NT2/D1 (cell line): ENCODE results near the gene ARL6IP6.
"Not testable (repeated sequence)": the region's sequence is repeated elsewhere in the genome, so short reads cannot be mapped to it uniquely, and the experiment has no call there.

Source experiments
- DNase-seq: peaks from one replicate; pipeline ENCODE4 v3.0.0-alpha.2; 2011; ENCODE audit warnings: low read depth, low spot score
- H3K27me3 ChIP-seq: 2 replicates; pipeline ENCODE4 v1.6.0; 2011; ENCODE audit warnings: mild to moderate bottlenecking; ENCODE audit not compliant: insufficient read length, insufficient read depth
- H3K36me3 ChIP-seq: 2 replicates; pipeline ENCODE4 v1.6.1; 2011; ENCODE audit warnings: mild to moderate bottlenecking, low read length, mixed read lengths; ENCODE audit not compliant: insufficient read depth, insufficient read length
- H3K4me1 ChIP-seq: 2 replicates; pipeline ENCODE4 v1.5.1; 2011; ENCODE audit not compliant: insufficient read depth, insufficient read length
- H3K4me3 ChIP-seq: 2 replicates; pipeline ENCODE4 v1.5.1; 2011; ENCODE audit warnings: low read depth; ENCODE audit not compliant: insufficient read length
- H3K9ac ChIP-seq: 2 replicates; pipeline ENCODE4 v1.6.0; 2011; ENCODE audit warnings: low read depth; ENCODE audit not compliant: insufficient read length
- H3K9me3 ChIP-seq: 2 replicates; pipeline ENCODE4 v1.5.1; 2011; ENCODE audit warnings: mild to moderate bottlenecking, low read length; ENCODE audit not compliant: insufficient read depth
- SUZ12 ChIP-seq: IDR thresholded peaks from 2 replicates; pipeline ENCODE4 v1.6.1; 2011; ENCODE audit not compliant: insufficient read length, insufficient read depth; ENCODE audit errors: extremely low read depth
- YY1 ChIP-seq: IDR thresholded peaks from 2 replicates; pipeline ENCODE4 v1.6.1; 2011; ENCODE audit not compliant: insufficient read length, insufficient read depth
- ZNF274 ChIP-seq: IDR thresholded peaks from 2 replicates; pipeline ENCODE4 v1.6.1; 2011; ENCODE audit warnings: mild to moderate bottlenecking, low read depth, low read length

Gene ARL6IP6

DNA sequence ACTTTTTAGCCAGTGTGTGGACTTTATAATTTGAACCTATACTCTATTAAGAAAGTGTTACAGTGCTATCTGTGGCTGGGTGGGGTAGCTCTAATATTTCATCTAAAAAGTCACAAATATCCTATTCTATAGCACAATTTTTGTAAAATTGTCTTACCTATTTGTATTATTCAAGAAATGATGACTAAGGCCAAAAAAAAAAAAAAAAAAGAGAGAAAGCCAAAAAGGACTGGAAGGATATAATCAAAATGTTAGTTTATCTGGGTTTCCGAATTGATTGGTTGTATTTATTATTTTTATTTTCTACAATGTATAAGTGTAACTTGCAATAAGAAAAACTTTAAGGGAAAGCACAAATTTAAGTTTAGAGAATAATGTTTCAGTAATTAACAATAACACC lies 5.5 kb downstream of the ARL6IP6 start:
- Histone ChIP-seq H3K9me3 (no peaks in the 10 kb centered on the region), H3K9ac (no peak overlapping the region), H3K27me3 (no peaks in the 10 kb centered on the region), H3K4me1 (no peaks in the 10 kb centered on the region), H3K4me3 (no peak overlapping the region), H3K36me3 (peaks cover 62% of the 10 kb centered on the region)
- no peak for DNase-seq
- TF ChIP-seq SUZ12 (no peak), ZNF274 (no peak), YY1 (no peak)

GRCh38 chr2:152729844-152730243 lies 11.4 kb downstream of the ARL6IP6 start:
- TF ChIP-seq ZNF274 (no peak), YY1 (no peak), SUZ12 (no peak)
- Histone ChIP-seq H3K27me3 (no peaks in the 10 kb centered on the region), H3K36me3 (peaks cover 26% of the 10 kb centered on the region)

DNA sequence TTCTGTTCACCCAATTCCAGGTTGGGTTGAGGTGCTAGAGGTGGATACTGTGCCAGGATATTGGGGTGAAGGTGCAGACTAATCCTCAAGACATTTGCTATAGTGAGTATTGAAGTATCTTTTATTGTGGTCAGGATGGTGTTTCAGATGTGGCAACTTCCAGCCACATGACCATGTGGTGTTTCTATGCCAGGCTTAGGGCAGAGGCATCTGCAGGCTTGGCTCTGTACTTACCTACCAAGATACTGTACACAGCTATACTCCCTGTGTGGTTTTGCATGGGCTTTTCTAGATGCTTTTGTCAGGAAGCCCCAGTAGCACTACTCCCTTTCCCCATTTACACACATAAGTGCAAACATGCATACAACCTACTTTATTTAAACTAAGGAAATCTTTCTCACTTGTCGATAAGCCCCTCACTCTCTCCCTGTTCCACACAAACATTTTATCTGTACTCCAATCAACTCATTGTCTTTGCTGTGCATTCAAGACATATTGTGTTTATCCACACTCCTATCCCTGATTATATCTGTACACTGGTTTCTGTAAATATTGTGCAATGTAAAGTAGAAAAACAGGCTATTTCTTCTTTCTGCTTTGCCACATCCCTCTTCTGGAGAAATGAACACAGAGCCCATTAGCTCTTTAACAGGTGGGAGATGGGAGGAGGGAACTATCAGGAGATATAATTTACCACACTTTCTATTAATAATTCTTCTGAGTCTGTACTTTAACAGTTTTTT lies 12.3 kb downstream of the ARL6IP6 start:
- Histone ChIP-seq H3K9me3 (no peaks in the 10 kb centered on the region), H3K36me3 (peaks cover 33% of the 10 kb centered on the region), H3K4me1 (no peaks in the 10 kb centered on the region), H3K27me3 (no peaks in the 10 kb centered on the region), H3K4me3 (no peak overlapping the region), H3K9ac (no peak overlapping the region)
- DNase-seq: no peak
- TF ChIP-seq ZNF274 (no peak), SUZ12 (no peak), YY1 (no peak)

More at GRCh38 chr2:152729844-152730243, 11.4 kb downstream of the ARL6IP6 start:
- Histone ChIP-seq H3K4me3 (no peak overlapping the region), H3K4me1 (no peaks in the 10 kb centered on the region), H3K9me3 (no peaks in the 10 kb centered on the region), H3K9ac (no peak overlapping the region)
- no peak for DNase-seq

DNA sequence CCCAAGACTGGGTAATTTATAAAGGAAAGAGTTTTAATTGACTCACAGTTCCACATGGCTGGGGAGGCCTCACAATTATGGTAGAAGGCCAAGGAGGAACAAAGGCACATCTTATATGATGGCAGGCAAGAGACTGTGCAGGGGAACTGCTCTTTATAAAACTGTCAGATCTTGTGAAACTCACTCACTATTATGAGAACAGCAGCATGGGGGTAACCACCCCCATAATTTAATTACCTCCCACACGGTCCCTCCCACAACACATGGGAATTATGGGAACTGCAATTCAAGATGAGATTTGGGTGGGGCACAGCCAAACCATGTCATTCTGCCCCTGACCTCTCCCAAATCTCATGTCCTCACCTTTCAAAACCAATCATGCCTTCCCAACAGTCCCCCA lies 19.1 kb downstream of the ARL6IP6 start:
- H3K27me3 ChIP-seq, H3K9ac ChIP-seq, H3K4me3 ChIP-seq, DNase-seq, H3K4me1 ChIP-seq: not testable (repeated sequence)
- H3K36me3 ChIP-seq: peaks cover 71% of the 10 kb centered on the region
- peaks cover 33% of the 10 kb centered on the region for H3K9me3 ChIP-seq

GRCh38 chr2:152738438-152738837 lies 20.0 kb downstream of the ARL6IP6 start:
- Histone ChIP-seq H3K36me3 (peaks cover 72% of the 10 kb centered on the region), H3K9me3 (peaks cover 33% of the 10 kb centered on the region), H3K4me3 (no peak overlapping the region), H3K27me3 (no peaks in the 10 kb centered on the region), H3K9ac (no peak overlapping the region), H3K4me1 (no peaks in the 10 kb centered on the region)
- no peak for DNase-seq
- no peak for TF ChIP-seq YY1

GRCh38 chr2:152739705-152740104 lies 21.3 kb downstream of the ARL6IP6 start:
- Histone ChIP-seq H3K9me3 (peaks cover 33% of the 10 kb centered on the region), H3K36me3 (peaks cover 73% of the 10 kb centered on the region)
- not testable (repeated sequence) for H3K4me1 ChIP-seq, H3K27me3 ChIP-seq, DNase-seq, H3K4me3 ChIP-seq, H3K9ac ChIP-seq

GRCh38 chr2:152740743-152741328 lies 22.4 kb downstream of the ARL6IP6 start:
- Histone ChIP-seq H3K4me1 (no peaks in the 10 kb centered on the region), H3K27me3 (no peaks in the 10 kb centered on the region), H3K36me3 (peaks cover 72% of the 10 kb centered on the region), H3K9me3 (peaks cover 33% of the 10 kb centered on the region), H3K9ac (no peak overlapping the region), H3K4me3 (no peak overlapping the region)
- DNase-seq: peak; percentile 18
- TF ChIP-seq ZNF274 (no peak), SUZ12 (no peak), YY1 (no peak)

GRCh38 chr2:152743002-152743401 lies 24.6 kb downstream of the ARL6IP6 start:
- peaks cover 62% of the 10 kb centered on the region for H3K36me3 ChIP-seq
- no peaks in the 10 kb centered on the region for H3K27me3 ChIP-seq
- no peak overlapping the region for H3K9ac ChIP-seq
- no peak for DNase-seq
- TF ChIP-seq YY1: no peak
- no peak for TF ChIP-seq ZNF274
- no peak for TF ChIP-seq SUZ12
- peaks cover 12% of the 10 kb centered on the region for H3K9me3 ChIP-seq
- H3K4me1 ChIP-seq: no peaks in the 10 kb centered on the region
- H3K4me3 ChIP-seq: no peak overlapping the region

GRCh38 chr2:152747751-152748150 lies 29.3 kb downstream of the ARL6IP6 start:
- not testable (repeated sequence) for H3K4me3 ChIP-seq, H3K9me3 ChIP-seq, DNase-seq, H3K4me1 ChIP-seq, H3K9ac ChIP-seq, H3K27me3 ChIP-seq
- H3K36me3 ChIP-seq: peaks cover 75% of the 10 kb centered on the region
